Neural progenitor cell (in vitro differentiated cells): ENCODE results near the gene TADA2B. TPM values are rescaled to one million over a fixed set of nuclear protein-coding genes. Genes with fewer than 3 reads are reported as not detected.

Source experiments
- DNase-seq: peaks from one replicate; pipeline ENCODE4 v3.0.0-alpha.2; 2016; ENCODE audit warnings: low spot score
- H2AFZ ChIP-seq: fragments of 200-600 bp; sonication (generic); replicated peaks from 2 replicates; pipeline ENCODE4 v1.6.1; 2016; ENCODE audit warnings: antibody characterized with exemption
- H3F3A ChIP-seq: fragments of 200-600 bp; sonication (generic); 2 replicates; pipeline ENCODE4 v1.6.1; 2016; ENCODE audit warnings: antibody characterized with exemption, low read depth
- H3K27ac ChIP-seq: fragments of 200-600 bp; sonication (generic); 2 replicates; pipeline ENCODE4 v1.5.1; 2016; ENCODE audit warnings: mild to moderate bottlenecking
- H3K27me3 ChIP-seq: fragments of 200-600 bp; sonication (generic); 2 replicates; pipeline ENCODE4 v1.6.1; 2016; ENCODE audit warnings: mild to moderate bottlenecking, moderate library complexity
- H3K36me3 ChIP-seq: fragments of 200-600 bp; sonication (generic); 2 replicates; pipeline ENCODE4 v1.5.1; 2016
- H3K4me1 ChIP-seq: fragments of 200-600 bp; sonication (generic); 2 replicates; pipeline ENCODE4 v1.6.1; 2016; ENCODE audit warnings: mixed run types
- H3K4me2 ChIP-seq: fragments of 200-600 bp; sonication (generic); 2 replicates; pipeline ENCODE4 v1.6.1; 2016
- H3K4me3 ChIP-seq: fragments of 200-600 bp; sonication (generic); 2 replicates; pipeline ENCODE4 v1.5.1; 2016
- H3K79me2 ChIP-seq: fragments of 200-600 bp; sonication (generic); 2 replicates; pipeline ENCODE4 v1.6.1; 2016; ENCODE audit warnings: low read depth
- H3K9ac ChIP-seq: fragments of 200-600 bp; sonication (generic); 2 replicates; pipeline ENCODE4 v1.6.1; 2016
- H3K9me3 ChIP-seq: fragments of 200-600 bp; sonication (generic); 2 replicates; pipeline ENCODE4 v1.5.1; 2016; ENCODE audit warnings: low read depth
- H4K20me1 ChIP-seq: fragments of 200-600 bp; sonication (generic); 2 replicates; pipeline ENCODE4 v1.6.1; 2016; ENCODE audit warnings: low read depth
- H3K27ac Mint-ChIP-seq: 3 replicates; pipeline ENCODE4 v1.8.0; 2021; ENCODE audit warnings: mixed read lengths
- H3K27me3 Mint-ChIP-seq: 2 replicates; pipeline ENCODE4 v1.8.0; 2022; ENCODE audit warnings: low read depth, mild to moderate bottlenecking, inconsistent platforms, moderate library complexity, mixed read lengths; ENCODE audit not compliant: insufficient read depth
- H3K36me3 Mint-ChIP-seq: 3 replicates; pipeline ENCODE4 v1.8.0; 2021; ENCODE audit warnings: mixed read lengths
- H3K4me1 Mint-ChIP-seq: 3 replicates; pipeline ENCODE4 v1.8.0; 2021; ENCODE audit warnings: mixed read lengths
- H3K4me3 Mint-ChIP-seq: 3 replicates; pipeline ENCODE4 v1.8.0; 2021; ENCODE audit warnings: mild to moderate bottlenecking, moderate library complexity, mixed read lengths
- H3K9me3 Mint-ChIP-seq: 3 replicates; pipeline ENCODE4 v1.8.0; 2020; ENCODE audit warnings: mixed read lengths
- EZH2 ChIP-seq: fragments of 200-600 bp; sonication (generic); IDR thresholded peaks from 2 replicates; pipeline ENCODE4 v1.6.1; 2017; ENCODE audit warnings: antibody characterized with exemption, mild to moderate bottlenecking, moderate library complexity
- EZH2phosphoT487 ChIP-seq: fragments of 200-600 bp; sonication (generic); IDR thresholded peaks from 2 replicates; pipeline ENCODE4 v1.6.1; 2017; ENCODE audit warnings: antibody characterized with exemption
- total RNA-seq: library from RNA; depleted of rRNA; stranded (reverse); fragments of >200 nt; gene quantifications from 2 replicates; pipeline ENCODE4 v1.2.3, GENCODE V29; 2015; ENCODE audit warnings: low replicate concordance
- TF ChIP-seq, protein P1 (sequence below): fragments of 200-600 bp; sonication (generic); IDR thresholded peaks from 2 replicates; pipeline ENCODE4 v1.5.1; 2017; ENCODE audit warnings: antibody characterized with exemption, mild to moderate bottlenecking

The TADA2B gene
- total RNA-seq, 1 donor from 2014 or later, result 12.6 TPM

DNA sequence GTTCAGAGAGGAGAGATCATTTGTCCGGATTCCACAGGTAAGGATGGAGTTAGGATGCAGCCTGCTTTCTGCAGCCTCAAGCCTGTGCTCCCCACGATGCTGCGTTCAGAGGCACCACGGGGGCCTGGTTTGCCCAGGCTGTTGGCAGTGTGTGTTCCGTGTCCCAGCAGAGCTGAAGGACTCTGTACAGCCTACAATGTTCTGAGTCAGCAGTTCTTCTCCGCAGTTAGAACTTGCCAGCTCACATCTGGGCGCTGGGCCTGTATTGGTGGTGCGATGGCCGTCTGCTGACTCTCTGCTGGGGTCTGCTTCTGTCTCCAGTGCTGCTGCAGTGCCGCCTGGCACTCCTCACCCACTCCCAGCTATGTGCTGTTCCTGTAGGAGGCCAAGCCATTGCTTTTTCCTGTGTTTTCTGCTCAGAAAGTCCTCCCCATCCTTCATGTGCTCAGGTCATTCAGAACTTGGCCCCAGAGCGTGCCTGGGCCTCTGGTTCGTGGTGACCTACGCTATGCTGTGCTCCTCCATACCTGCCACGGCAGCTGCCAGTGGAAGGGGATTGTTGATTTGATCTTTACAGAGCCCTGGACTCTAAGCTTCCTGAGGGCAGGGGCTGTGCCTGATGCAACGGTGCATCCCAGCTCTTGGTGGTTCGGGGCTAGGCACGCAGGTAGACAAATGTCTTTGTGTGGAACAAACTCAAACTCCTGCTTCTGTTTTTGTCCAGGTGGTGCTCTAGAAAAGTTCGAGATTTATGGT is 42.6 kb upstream of the TADA2B start:
- H3K36me3 ChIP-seq, result no peaks in the 10 kb centered on the region
- TF ChIP-seq EZH2 (no peak), EZH2phosphoT487 (no peak)

DNA sequence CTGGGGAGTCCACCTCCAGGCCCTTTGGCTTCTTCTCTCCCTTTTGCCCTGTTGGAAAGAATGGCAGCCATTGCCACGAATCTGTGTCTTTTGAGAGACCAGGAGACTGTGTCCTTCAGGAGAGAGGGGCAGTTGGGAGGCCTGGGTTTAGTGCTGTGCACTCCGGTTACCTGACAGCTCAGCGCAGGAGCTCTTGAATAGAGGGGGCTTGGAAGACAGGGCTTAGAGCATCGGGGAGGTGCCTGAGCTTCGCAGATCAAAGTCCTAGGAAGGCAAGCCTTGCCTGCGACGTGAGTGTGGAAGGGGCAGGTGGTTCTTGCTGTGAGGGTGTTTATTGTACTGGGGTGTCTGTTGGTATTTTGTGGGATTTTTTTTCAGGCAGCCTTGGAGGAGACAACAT is 41.9 kb upstream of the TADA2B start:
- DNase-seq, result no peak
- Mint-ChIP-seq H3K4me3 (no peak overlapping the region), H3K9me3 (no peaks in the 10 kb centered on the region)

More for the DNA sequence above, 42.6 kb upstream of the TADA2B start:
- no peak for DNase-seq
- Mint-ChIP-seq H3K4me3 (no peak overlapping the region), H3K4me1 (peaks cover 5% of the 10 kb centered on the region), H3K36me3 (peaks cover 40% of the 10 kb centered on the region), H3K9me3 (no peaks in the 10 kb centered on the region), H3K27me3 (peaks cover 3% of the 10 kb centered on the region), H3K27ac (no peak overlapping the region)
- no peaks in the 10 kb centered on the region for H3K4me1 ChIP-seq
- H4K20me1 ChIP-seq, result peaks cover 46% of the 10 kb centered on the region
- no peak overlapping the region for H3K4me3 ChIP-seq
- no peak overlapping the region for H3K27ac ChIP-seq
- no peak overlapping the region for H3K4me2 ChIP-seq
- no peaks in the 10 kb centered on the region for H3F3A ChIP-seq
- no peak overlapping the region for H3K9ac ChIP-seq
- H3K79me2 ChIP-seq, result peaks cover 12% of the 10 kb centered on the region
- H2AFZ ChIP-seq, result no peak overlapping the region
- H3K9me3 ChIP-seq, result no peaks in the 10 kb centered on the region
- H3K27me3 ChIP-seq, result no peaks in the 10 kb centered on the region

DNA sequence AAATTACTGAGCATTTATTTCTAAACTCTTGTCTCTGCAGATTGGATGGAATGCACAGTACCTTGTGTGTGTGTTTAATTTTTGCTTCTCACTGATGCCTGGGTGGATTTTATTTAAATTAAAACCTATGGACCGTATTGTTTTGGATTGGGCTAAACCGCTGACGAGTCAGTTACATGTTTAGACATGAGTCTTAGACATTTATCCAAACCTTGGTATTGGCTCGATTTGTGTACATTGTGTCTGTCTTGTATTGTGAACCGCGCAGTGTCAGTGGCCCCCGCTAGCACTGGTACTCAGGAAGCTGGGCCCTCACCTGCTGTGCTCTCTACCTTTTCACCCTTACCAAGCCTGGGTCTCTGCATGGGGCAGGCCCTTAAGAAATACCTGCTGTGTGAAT is 40.8 kb upstream of the TADA2B start:
- Mint-ChIP-seq H3K9me3 (no peaks in the 10 kb centered on the region), H3K4me3 (no peak overlapping the region), H3K27me3 (peaks cover 3% of the 10 kb centered on the region), H3K36me3 (peaks cover 40% of the 10 kb centered on the region), H3K27ac (no peak overlapping the region), H3K4me1 (peaks cover 18% of the 10 kb centered on the region)
- Histone ChIP-seq H3K27me3 (no peaks in the 10 kb centered on the region), H4K20me1 (peaks cover 61% of the 10 kb centered on the region), H3K27ac (no peak overlapping the region), H3F3A (peaks cover 12% of the 10 kb centered on the region), H3K9ac (no peak overlapping the region), H3K79me2 (peaks cover 12% of the 10 kb centered on the region), H3K9me3 (no peaks in the 10 kb centered on the region), H3K36me3 (no peaks in the 10 kb centered on the region), H3K4me2 (no peak overlapping the region), H2AFZ (no peak overlapping the region), H3K4me3 (no peak overlapping the region), H3K4me1 (peaks cover 8% of the 10 kb centered on the region)
- no peak for TF ChIP-seq EZH2phosphoT487
- no peak for TF ChIP-seq EZH2
- TF ChIP-seq, protein P1, sequence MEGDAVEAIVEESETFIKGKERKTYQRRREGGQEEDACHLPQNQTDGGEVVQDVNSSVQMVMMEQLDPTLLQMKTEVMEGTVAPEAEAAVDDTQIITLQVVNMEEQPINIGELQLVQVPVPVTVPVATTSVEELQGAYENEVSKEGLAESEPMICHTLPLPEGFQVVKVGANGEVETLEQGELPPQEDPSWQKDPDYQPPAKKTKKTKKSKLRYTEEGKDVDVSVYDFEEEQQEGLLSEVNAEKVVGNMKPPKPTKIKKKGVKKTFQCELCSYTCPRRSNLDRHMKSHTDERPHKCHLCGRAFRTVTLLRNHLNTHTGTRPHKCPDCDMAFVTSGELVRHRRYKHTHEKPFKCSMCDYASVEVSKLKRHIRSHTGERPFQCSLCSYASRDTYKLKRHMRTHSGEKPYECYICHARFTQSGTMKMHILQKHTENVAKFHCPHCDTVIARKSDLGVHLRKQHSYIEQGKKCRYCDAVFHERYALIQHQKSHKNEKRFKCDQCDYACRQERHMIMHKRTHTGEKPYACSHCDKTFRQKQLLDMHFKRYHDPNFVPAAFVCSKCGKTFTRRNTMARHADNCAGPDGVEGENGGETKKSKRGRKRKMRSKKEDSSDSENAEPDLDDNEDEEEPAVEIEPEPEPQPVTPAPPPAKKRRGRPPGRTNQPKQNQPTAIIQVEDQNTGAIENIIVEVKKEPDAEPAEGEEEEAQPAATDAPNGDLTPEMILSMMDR, result no peak
- no peak for DNase-seq

More for the DNA sequence above, 41.9 kb upstream of the TADA2B start:
- Mint-ChIP-seq H3K4me1 (peaks cover 9% of the 10 kb centered on the region), H3K27ac (no peak overlapping the region), H3K27me3 (peaks cover 3% of the 10 kb centered on the region), H3K36me3 (peaks cover 40% of the 10 kb centered on the region)
- H3K4me3 ChIP-seq, result no peak overlapping the region
- H3K9ac ChIP-seq, result no peak overlapping the region
- no peak overlapping the region for H3K27ac ChIP-seq
- H3F3A ChIP-seq, result peaks cover 2% of the 10 kb centered on the region
- H3K9me3 ChIP-seq, result no peaks in the 10 kb centered on the region
- no peaks in the 10 kb centered on the region for H3K27me3 ChIP-seq
- no peak overlapping the region for H3K4me2 ChIP-seq
- no peak for TF ChIP-seq EZH2
- no peak for TF ChIP-seq EZH2phosphoT487
- TF ChIP-seq, protein P1, result no peak
- H2AFZ ChIP-seq, result no peak overlapping the region
- peaks cover 50% of the 10 kb centered on the region for H4K20me1 ChIP-seq
- no peaks in the 10 kb centered on the region for H3K36me3 ChIP-seq
- H3K79me2 ChIP-seq, result peaks cover 12% of the 10 kb centered on the region
- H3K4me1 ChIP-seq, result no peaks in the 10 kb centered on the region
